GM18861 (cell line): ENCODE measurements around the gene EMC8.

Experiments
- ATAC-seq: cut with Tn5 transposase; IDR thresholded peaks from one replicate; pipeline ENCODE4 v1.9.1; 2021; ENCODE audit not compliant: unreplicated experiment

EMC8 gene

DNA sequence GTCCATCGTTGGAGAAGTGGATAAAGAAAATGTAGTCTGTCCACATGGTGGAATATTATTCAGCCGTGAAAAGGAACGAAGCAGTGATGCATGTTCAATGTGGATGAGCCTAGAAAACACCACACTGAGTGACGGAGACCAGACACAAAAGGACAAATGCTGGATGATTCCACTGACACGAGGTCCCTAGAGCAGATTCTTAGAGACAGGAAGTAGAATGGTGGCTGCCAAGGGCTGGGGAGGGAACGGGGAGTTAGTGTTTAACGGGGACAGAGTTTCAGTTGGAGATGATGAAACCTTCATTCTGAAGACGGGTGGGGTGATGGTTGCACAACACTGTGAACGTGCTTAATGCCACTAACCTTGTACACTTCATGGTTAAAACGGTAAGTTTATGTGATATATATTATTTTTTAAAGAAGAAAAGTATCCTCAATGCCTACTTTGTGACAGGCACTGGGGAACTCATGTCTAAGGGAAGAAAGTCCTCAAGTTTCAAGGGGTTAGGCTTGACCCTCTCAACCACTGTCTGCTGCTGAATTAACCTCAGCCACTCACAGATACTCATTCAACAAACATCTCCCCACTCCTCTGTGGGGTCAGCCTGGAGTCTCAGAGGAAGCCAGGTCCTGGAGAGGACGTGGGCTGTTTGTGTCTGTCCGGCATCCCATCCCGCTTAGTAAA lies 66.0 kb downstream of the EMC8 start:
- ATAC-seq: no peak

DNA sequence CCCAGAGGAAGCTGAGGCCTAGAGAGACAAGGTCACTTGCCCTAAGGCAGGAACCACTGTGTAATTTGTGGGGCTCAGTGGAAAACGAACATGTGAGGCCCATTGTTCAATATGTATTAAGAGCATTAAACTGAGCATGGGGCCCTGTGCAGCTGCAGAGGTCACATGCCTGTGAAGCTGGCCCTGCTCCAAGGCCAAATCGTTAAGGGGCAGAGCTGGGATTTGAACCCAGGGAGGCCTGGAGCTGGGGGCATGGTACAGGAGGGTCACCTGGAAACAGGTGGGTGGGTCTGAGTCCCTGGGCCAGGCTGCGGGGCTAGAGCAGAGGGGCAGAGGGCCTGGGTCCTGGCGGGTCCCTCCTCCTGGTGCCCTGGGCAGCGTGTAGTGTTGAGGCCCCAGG lies 68.2 kb downstream of the EMC8 start:
- ATAC-seq: no peak

DNA sequence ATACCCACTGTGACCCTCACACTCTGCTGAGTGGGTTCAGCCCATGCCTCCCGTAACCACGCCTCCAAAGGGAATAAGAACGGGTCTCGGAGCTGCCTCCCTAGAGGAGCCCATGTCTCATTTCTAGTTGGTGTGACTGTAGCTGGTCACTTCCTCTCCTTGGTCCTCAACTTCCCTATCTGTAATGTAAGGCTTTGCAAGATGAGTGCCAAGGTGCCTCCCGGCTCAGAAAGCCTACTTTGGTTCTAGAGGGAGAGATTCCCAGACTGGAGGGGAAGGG lies 69.2 kb downstream of the EMC8 start:
- no peak for ATAC-seq

DNA sequence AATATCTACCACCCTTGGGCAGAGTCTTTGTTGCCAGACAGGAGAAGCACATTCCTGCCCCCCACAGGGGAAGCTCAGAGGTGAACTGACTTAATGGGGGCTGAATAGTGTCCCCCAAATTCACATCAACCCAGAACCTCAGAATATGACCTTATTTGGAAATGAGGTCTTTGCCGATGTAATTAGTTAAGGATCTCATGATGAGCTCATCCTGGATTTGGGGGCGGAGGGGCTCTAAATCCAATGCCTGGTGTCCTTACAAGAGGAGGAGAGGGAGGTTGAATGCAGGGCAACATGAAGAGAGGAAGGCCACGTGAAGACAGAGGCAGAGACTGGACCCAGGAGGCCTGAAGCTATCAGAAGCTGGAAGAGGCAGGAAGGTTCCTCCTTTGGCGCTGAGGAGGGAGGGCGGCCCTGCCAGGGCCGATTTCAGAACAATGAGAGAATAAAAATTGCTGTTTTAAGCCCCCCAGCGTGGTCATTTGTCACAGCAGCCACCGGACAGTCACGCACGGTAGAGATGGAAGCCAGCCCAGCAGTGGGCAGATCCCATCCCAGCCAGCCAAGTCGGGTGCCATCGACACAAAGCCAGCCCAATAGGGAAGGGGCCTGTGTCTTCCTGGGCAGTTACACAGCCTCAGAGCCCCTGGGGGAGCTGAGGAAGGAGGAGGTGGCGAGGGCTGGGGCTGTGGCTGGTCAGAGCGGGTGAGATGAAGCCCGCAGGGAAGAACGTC lies 69.7 kb downstream of the EMC8 start:
- no peak for ATAC-seq

DNA sequence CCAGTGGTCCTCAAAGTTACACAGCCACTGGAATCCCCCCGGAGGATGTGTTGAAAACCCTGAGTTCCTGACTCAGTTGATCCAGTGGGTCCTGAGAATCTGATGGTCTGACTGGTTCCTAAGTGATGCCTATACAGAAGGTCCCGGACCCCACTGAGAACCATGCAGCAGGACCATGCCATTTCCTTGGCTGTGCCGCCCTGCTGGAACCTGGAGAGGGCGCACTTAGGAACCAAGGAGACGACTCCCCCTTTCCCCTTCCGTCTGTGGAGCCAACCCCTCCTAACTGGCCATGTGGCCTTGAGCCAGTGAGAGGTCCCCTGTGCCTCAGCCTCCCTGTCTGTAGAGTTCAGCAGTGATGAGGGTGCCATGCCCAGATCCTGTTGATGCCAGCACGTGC lies 70.5 kb downstream of the EMC8 start:
- no peak for ATAC-seq
